Skeletal muscle tissue (tissue), 4 donors: Measurements from ENCODE around the gene DPPA2. TPM values are rescaled to one million over a fixed set of nuclear protein-coding genes. Genes with fewer than 3 reads are reported as not detected.

Source experiments
- H3K27ac ChIP-seq: one replicate; pipeline ENCODE4 v1.7.0; 2013; ENCODE audit warnings: mild to moderate bottlenecking, low read depth, low read length, inconsistent platforms
- H3K27me3 ChIP-seq, 3 donors: one replicate each; pipeline ENCODE4 v1.7.0; 2013; ENCODE audit warnings: low read length in 3 of 3; ENCODE audit not compliant: control insufficient read depth in 3 of 3, insufficient read depth in 3 of 3
- H3K36me3 ChIP-seq, 3 donors: one replicate each; pipeline ENCODE4 v1.7.0; 2013; ENCODE audit warnings: low read length in 3 of 3; ENCODE audit not compliant: control insufficient read depth in 3 of 3, insufficient read depth in 3 of 3
- H3K4me1 ChIP-seq, 3 donors: one replicate each; pipeline ENCODE4 v1.7.0; 2013; ENCODE audit warnings: low read length in 3 of 3, mild to moderate bottlenecking in 3 of 3; ENCODE audit not compliant: control insufficient read depth in 3 of 3, insufficient read depth in 3 of 3
- H3K4me3 ChIP-seq, 3 donors: one replicate each; pipeline ENCODE4 v1.7.0; 2013; ENCODE audit warnings: low read length in 3 of 3
- H3K9ac ChIP-seq, 3 donors: one replicate each; pipeline ENCODE4 v1.7.0; 2013; ENCODE audit warnings: low read length in 3 of 3, mild to moderate bottlenecking in 3 of 3, moderate library complexity in 2 of 3, low read depth in 1 of 3
- H3K9me3 ChIP-seq, 3 donors: one replicate each; pipeline ENCODE4 v1.7.0; 2013; ENCODE audit warnings: low read length in 3 of 3; ENCODE audit not compliant: control insufficient read depth in 3 of 3
- total RNA-seq: library from RNA; depleted of rRNA; stranded (reverse); fragments of >200 nt; gene quantifications from one replicate; pipeline ENCODE4 v1.2.3, GENCODE V29; 2014
- donor health status: Osteomylitis.

Gene DPPA2
- total RNA-seq, 1 donor from 2014 or later = not detected

- Histone ChIP-seq H3K9me3 (no peaks in the 10 kb centered on the region), H3K27ac (no peak overlapping the region), H3K4me3 (no peak overlapping the region), H3K4me1 (no peaks in the 10 kb centered on the region), H3K36me3 (no peaks in the 10 kb centered on the region), H3K27me3 (no peaks in the 10 kb centered on the region), H3K9ac (no peak overlapping the region)
Measured at GRCh38 chr3:109346770-109347295, 30.5 kb upstream of the DPPA2 start.

- no peaks in the 10 kb centered on the region for H3K27me3 ChIP-seq
- H3K9ac ChIP-seq = no peak overlapping the region
- no peaks in the 10 kb centered on the region for H3K4me1 ChIP-seq
- no peaks in the 10 kb centered on the region for H3K36me3 ChIP-seq
- no peak overlapping the region for H3K4me3 ChIP-seq
- H3K9me3 ChIP-seq = no peaks in the 10 kb centered on the region
- no peak overlapping the region for H3K27ac ChIP-seq
Measured at GRCh38 chr3:109346099-109346498, 29.8 kb upstream of the DPPA2 start.

- Histone ChIP-seq H3K9ac (no peak overlapping the region), H3K36me3 (peaks cover 0 to 2% (median 0%) of the 10 kb centered on the region in 3 donors), H3K27me3 (peaks cover 0 to 3% (median 3%) of the 10 kb centered on the region in 3 donors), H3K4me1 (no peaks in the 10 kb centered on the region), H3K4me3 (no peak overlapping the region), H3K9me3 (no peaks in the 10 kb centered on the region), H3K27ac (no peak overlapping the region)
Measured at GRCh38 chr3:109339714-109340648, 23.7 kb upstream of the DPPA2 start.

- H3K27me3 ChIP-seq = peaks cover 0 to 3% (median 3%) of the 10 kb centered on the region in 3 donors
- H3K36me3 ChIP-seq = peaks cover 0 to 2% (median 0%) of the 10 kb centered on the region in 3 donors
- no peak overlapping the region for H3K4me3 ChIP-seq
Measured at GRCh38 chr3:109339197-109339596, 22.9 kb upstream of the DPPA2 start.

GRCh38 chr3:109338322-109338721 is 22.0 kb upstream of the DPPA2 start:
- H3K9ac ChIP-seq = no peak overlapping the region
- no peaks in the 10 kb centered on the region for H3K4me1 ChIP-seq
- H3K9me3 ChIP-seq = no peaks in the 10 kb centered on the region
- peaks cover 0 to 3% (median 3%) of the 10 kb centered on the region in 3 donors for H3K27me3 ChIP-seq
- no peak overlapping the region for H3K27ac ChIP-seq
- H3K36me3 ChIP-seq = peaks cover 0 to 2% (median 0%) of the 10 kb centered on the region in 3 donors
- no peak overlapping the region for H3K4me3 ChIP-seq

More at GRCh38 chr3:109339197-109339596, 22.9 kb upstream of the DPPA2 start:
- no peaks in the 10 kb centered on the region for H3K4me1 ChIP-seq
- H3K9me3 ChIP-seq = no peaks in the 10 kb centered on the region
- H3K27ac ChIP-seq = no peak overlapping the region
- H3K9ac ChIP-seq = no peak overlapping the region

GRCh38 chr3:109337393-109337792 is 21.1 kb upstream of the DPPA2 start, which contains the start of gene DPPA4:
Gene DPPA4, minus strand, starts transcription at chr3:109337546. Its CDS starts 29 bp downstream, at chr3:109337517.
- Histone ChIP-seq H3K9ac (no peak within 1 kb of the TSS), H3K9me3 (no peaks in the 10 kb centered on the region), H3K27me3 (peaks cover 0 to 3% (median 3%) of the 10 kb centered on the region in 3 donors), H3K36me3 (peaks cover 0 to 2% (median 0%) of the 10 kb centered on the region in 3 donors), H3K27ac (no peak within 1 kb of the TSS), H3K4me1 (no peaks in the 10 kb centered on the region), H3K4me3 (peak within 1 kb of the TSS in 2 of 3 donors; percentile 1 to 56)

GRCh38 chr3:109336291-109336861 is 20.1 kb upstream of the DPPA2 start:
- H3K27ac ChIP-seq = no peak overlapping the region
- H3K27me3 ChIP-seq = peaks cover 0 to 3% (median 3%) of the 10 kb centered on the region in 3 donors
- no peaks in the 10 kb centered on the region for H3K9me3 ChIP-seq
- peaks cover 0 to 2% (median 0%) of the 10 kb centered on the region in 3 donors for H3K36me3 ChIP-seq
- H3K4me3 ChIP-seq = peak overlapping the region in 2 of 3 donors; percentile 1 to 56
- no peaks in the 10 kb centered on the region for H3K4me1 ChIP-seq
- no peak overlapping the region for H3K9ac ChIP-seq

- no peaks in the 10 kb centered on the region for H3K4me1 ChIP-seq
- H3K36me3 ChIP-seq = peaks cover 0 to 2% (median 0%) of the 10 kb centered on the region in 3 donors
- no peak overlapping the region for H3K9ac ChIP-seq
- no peak overlapping the region for H3K27ac ChIP-seq
- H3K9me3 ChIP-seq = no peaks in the 10 kb centered on the region
- H3K4me3 ChIP-seq = no peak overlapping the region
- peaks cover 0 to 3% (median 3%) of the 10 kb centered on the region in 3 donors for H3K27me3 ChIP-seq
Measured at GRCh38 chr3:109334572-109334971, 18.3 kb upstream of the DPPA2 start.

GRCh38 chr3:109331692-109332091 is 15.4 kb upstream of the DPPA2 start:
- Histone ChIP-seq H3K36me3 (peaks cover 0 to 2% (median 0%) of the 10 kb centered on the region in 3 donors), H3K9me3 (no peaks in the 10 kb centered on the region), H3K27ac (no peak overlapping the region), H3K9ac (no peak overlapping the region), H3K27me3 (peaks cover 0 to 3% (median 3%) of the 10 kb centered on the region in 3 donors), H3K4me1 (no peaks in the 10 kb centered on the region), H3K4me3 (no peak overlapping the region)
